Left lung (tissue), 10 donors: Measurements from ENCODE around the gene AMMECR1. TPM values are rescaled to one million over a fixed set of nuclear protein-coding genes. Genes with fewer than 3 reads are reported as not detected.
A peak's percentile ranks its signal among the peaks of the same experiment; 100 is the strongest.
"Not testable (repeated sequence)": the region's sequence is repeated elsewhere in the genome, so short reads cannot be mapped to it uniquely, and the experiment has no call there.

Experiments
- ATAC-seq: fragments of 200-7000 bp; cut with Tn5 transposase; one replicate; pipeline ENCODE4 v1.9.1; 2020; ENCODE audit warnings: moderate library complexity
- DNase-seq, 4 donors: peaks; one replicate each; pipeline ENCODE4 v3.0.0-alpha.2; 2013 to 2020
- H3K27ac ChIP-seq, 2 donors: fragments of 200-600 bp; sonication (generic) in 1 of 2; one replicate each; pipeline versions ENCODE4 v1.5.0 to v1.8.0; 2020 to 2021
- H3K27me3 ChIP-seq, 2 donors: fragments of 200-600 bp; sonication (generic) in 1 of 2; one replicate each; pipeline versions ENCODE4 v1.5.0 to v1.8.0; 2020 to 2021
- H3K36me3 ChIP-seq, 2 donors: fragments of 200-600 bp; sonication (generic) in 1 of 2; one replicate each; pipeline versions ENCODE4 v1.5.0 to v1.8.0; 2020 to 2021
- H3K4me1 ChIP-seq, 2 donors: fragments of 200-600 bp; one replicate each; pipeline ENCODE4 v1.8.0; 2021
- H3K4me3 ChIP-seq, 2 donors: fragments of 200-600 bp; sonication (generic) in 1 of 2; one replicate each; pipeline versions ENCODE4 v1.5.0 to v1.8.0; 2020 to 2021; ENCODE audit warnings: mild to moderate bottlenecking in 1 of 2
- H3K9me3 ChIP-seq, 2 donors: fragments of 200-600 bp; sonication (generic) in 1 of 2; one replicate each; pipeline versions ENCODE4 v1.5.0 to v1.8.0; 2020 to 2021
- intact Hi-C, 2 donors: fragments of 100-400 bp; cut with DNase I; formaldehyde crosslinking; loops; one replicate each; pipeline versions ENCODE4 v1.11.2 to v1.14.2; 2022
- polyA plus RNA-seq, 6 donors: library from polyadenylated mRNA; unstranded; fragments of 120-200 nt; gene quantifications; one replicate each; pipeline ENCODE4 v1.2.1, GENCODE V29; 2013; ENCODE audit not compliant: insufficient read length in 6 of 6
- total RNA-seq, 2 donors: library from RNA; stranded (reverse); fragmentation: NEBNext Ultra II Directional; extraction: Animal tissue kit (Norgen Biotek cat#: 25700); gene quantifications; one replicate each; pipeline ENCODE4 v1.2.1, GENCODE V29; 2021
- TF ChIP-seq, protein P1 (sequence below), 2 donors: fragments of 200-600 bp; sonication (generic) in 1 of 2; IDR thresholded peaks; one replicate each; pipeline versions ENCODE4 v1.5.0 to v1.8.0; 2021; ENCODE audit warnings: antibody characterized with exemption in 2 of 2
- donor health status: DM: no; HTN: yes; CAD: no.
- donor health status: DM: no; HTN: no; CAD: no.

AMMECR1 gene
- total and polyA plus RNA-seq, 8 donors = 8.9 to 15.2 (median 12.7) TPM

GRCh38 chrX:110346681-110347080 lies 28.8 kb upstream of the AMMECR1 start:
- DNase-seq = peak in 1 of 4 donors; percentile 30
- H3K4me3 ChIP-seq = no peak overlapping the region
- H3K27me3 ChIP-seq = no peaks in the 10 kb centered on the region
- no peaks in the 10 kb centered on the region for H3K9me3 ChIP-seq
- H3K36me3 ChIP-seq = no peaks in the 10 kb centered on the region
- H3K27ac ChIP-seq = no peak overlapping the region
- TF ChIP-seq, protein P1, sequence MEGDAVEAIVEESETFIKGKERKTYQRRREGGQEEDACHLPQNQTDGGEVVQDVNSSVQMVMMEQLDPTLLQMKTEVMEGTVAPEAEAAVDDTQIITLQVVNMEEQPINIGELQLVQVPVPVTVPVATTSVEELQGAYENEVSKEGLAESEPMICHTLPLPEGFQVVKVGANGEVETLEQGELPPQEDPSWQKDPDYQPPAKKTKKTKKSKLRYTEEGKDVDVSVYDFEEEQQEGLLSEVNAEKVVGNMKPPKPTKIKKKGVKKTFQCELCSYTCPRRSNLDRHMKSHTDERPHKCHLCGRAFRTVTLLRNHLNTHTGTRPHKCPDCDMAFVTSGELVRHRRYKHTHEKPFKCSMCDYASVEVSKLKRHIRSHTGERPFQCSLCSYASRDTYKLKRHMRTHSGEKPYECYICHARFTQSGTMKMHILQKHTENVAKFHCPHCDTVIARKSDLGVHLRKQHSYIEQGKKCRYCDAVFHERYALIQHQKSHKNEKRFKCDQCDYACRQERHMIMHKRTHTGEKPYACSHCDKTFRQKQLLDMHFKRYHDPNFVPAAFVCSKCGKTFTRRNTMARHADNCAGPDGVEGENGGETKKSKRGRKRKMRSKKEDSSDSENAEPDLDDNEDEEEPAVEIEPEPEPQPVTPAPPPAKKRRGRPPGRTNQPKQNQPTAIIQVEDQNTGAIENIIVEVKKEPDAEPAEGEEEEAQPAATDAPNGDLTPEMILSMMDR (IDR thresholded peaks at IDR 0.05) = no peak
- intact Hi-C loops = no loop called here
- H3K4me1 ChIP-seq = no peaks in the 10 kb centered on the region
- peak; percentile 33 for ATAC-seq

DNA sequence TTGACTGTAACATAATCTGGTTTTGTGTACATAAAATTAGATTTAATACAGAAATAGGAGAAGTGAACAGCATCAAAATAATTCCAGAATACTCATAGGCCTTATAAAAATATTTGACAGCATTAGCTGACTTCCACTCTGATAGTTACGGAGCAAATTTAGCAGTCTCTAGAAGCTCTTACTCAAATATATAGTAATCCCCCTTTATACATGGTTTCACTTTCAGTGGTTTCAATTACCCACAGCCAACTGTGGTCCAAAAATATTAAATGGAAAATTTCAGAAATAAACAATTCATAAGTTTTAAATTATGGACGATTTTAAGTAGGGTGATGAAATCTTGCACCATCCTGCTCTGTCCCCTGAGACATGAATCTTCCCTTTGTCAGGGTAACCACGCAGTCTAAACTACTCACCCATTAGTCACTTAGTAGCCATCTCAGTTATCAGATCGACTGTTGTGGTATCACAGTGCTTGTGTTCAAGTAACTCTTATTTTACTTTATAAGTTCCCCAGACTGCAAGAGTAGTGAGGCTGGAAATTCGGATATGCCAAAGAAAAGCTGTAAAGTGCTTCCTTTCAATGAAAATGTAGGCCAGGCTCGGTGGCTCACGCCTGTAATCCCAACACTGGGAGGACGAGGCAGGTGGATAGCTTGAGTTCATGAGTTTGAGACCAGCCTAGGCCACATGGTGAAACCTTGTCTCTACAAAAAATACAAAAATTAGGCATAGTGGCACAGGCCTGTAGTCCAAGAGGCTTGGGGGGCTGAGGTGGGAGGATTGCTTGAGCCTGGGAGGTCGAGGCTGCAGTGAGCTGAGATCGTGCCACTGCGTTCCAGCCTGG lies 23.5 kb upstream of the AMMECR1 start:
- Histone ChIP-seq H3K4me1 (no peaks in the 10 kb centered on the region), H3K9me3 (no peaks in the 10 kb centered on the region), H3K4me3 (no peak overlapping the region), H3K36me3 (no peaks in the 10 kb centered on the region), H3K27me3 (no peaks in the 10 kb centered on the region), H3K27ac (no peak overlapping the region)
- intact Hi-C loops = no loop called here
- no peak for ATAC-seq
- TF ChIP-seq, protein P1 (IDR thresholded peaks at IDR 0.05) = no peak
- DNase-seq = no peak

DNA sequence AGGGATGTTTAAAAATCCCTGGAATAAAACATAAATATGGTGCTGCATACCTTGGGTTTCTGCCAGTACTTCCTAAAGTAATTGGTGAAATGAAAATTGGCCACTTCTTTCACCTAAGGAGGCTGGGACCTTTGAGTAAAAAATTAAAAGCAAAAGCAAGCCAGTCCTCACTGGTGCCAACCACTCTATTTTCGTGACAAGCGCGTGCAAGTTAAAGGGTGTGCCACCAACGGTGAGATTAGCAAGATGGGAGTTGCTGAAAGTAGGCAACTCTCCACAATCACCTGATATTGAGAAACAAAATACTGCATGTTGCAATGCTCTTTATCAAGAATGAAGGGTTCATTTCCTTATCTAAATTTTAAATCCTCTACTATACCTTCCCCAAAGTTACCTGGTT lies 21.1 kb upstream of the AMMECR1 start:
- no peak overlapping the region for H3K27ac ChIP-seq
- H3K36me3 ChIP-seq = no peaks in the 10 kb centered on the region
- ATAC-seq (peak; percentile 38), DNase-seq (no peak)
- intact Hi-C loops = no loop called here
- H3K27me3 ChIP-seq = no peaks in the 10 kb centered on the region
- no peaks in the 10 kb centered on the region for H3K4me1 ChIP-seq
- H3K4me3 ChIP-seq = no peak overlapping the region
- TF ChIP-seq, protein P1 (IDR thresholded peaks at IDR 0.05) = no peak
- H3K9me3 ChIP-seq = no peaks in the 10 kb centered on the region

GRCh38 chrX:110333458-110333857 lies 15.6 kb upstream of the AMMECR1 start:
- ATAC-seq, H3K4me3 ChIP-seq, H3K4me1 ChIP-seq, intact Hi-C loops, H3K36me3 ChIP-seq, H3K27ac ChIP-seq, H3K27me3 ChIP-seq, DNase-seq, H3K9me3 ChIP-seq: not testable (repeated sequence)

DNA sequence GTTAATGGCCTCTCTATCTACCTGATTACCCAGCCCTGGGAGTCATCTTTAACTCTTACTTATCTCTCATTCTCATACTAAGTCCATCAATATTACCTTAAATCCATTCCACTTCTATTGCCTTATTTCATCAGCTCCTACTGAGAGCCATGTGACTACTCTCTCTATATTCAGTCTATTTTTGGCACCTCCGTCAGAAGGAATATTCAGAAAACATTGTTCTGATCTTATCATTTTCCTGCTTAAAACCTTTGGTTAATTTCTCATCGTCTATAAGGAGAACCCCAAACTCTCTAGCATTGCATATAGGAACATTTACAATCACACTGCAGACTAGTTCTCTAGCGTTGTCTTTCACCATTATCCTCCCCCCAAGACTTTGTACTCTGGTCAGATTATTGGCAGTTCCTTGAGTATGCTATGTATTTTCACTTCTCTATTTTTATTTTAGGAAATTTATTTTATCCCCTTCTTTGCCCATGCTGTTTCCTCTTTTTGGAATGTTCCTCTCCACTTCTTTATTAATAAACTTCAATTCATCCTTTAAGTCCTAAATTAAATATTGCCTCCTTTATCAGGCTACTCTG lies 13.7 kb upstream of the AMMECR1 start:
- Histone ChIP-seq H3K36me3 (no peaks in the 10 kb centered on the region), H3K4me1 (no peaks in the 10 kb centered on the region), H3K27me3 (no peaks in the 10 kb centered on the region), H3K9me3 (no peaks in the 10 kb centered on the region), H3K4me3 (no peak overlapping the region), H3K27ac (no peak overlapping the region)
- intact Hi-C loops = no loop called here
- TF ChIP-seq, protein P1 (IDR thresholded peaks at IDR 0.05) = no peak
- DNase-seq (no peak), ATAC-seq (no peak)

- intact Hi-C loops, ATAC-seq: not testable (repeated sequence)
Observed at GRCh38 chrX:110328613-110329012, 10.7 kb upstream of the AMMECR1 start.

More at GRCh38 chrX:110328613-110329012, 10.7 kb upstream of the AMMECR1 start:
- not testable (repeated sequence) for H3K36me3 ChIP-seq, H3K4me1 ChIP-seq, H3K9me3 ChIP-seq, H3K27me3 ChIP-seq, H3K27ac ChIP-seq, DNase-seq, H3K4me3 ChIP-seq
